Psoas muscle (tissue), 8 donors: ENCODE results near the gene NR2C2AP. TPM values are rescaled to one million over a fixed set of nuclear protein-coding genes. Genes with fewer than 3 reads are reported as not detected.

Experiments used
- ATAC-seq, 4 donors: fragments of 200-7000 bp; cut with Tn5 transposase; one replicate each; pipeline ENCODE4 v1.9.1; 2020; ENCODE audit warnings: moderate library complexity in 3 of 4, mild to moderate bottlenecking in 2 of 4
- DNase-seq, 2 donors: peaks; one replicate each; pipeline ENCODE4 v3.0.0-alpha.2; 2020
- H3K27ac ChIP-seq: fragments of 200-600 bp; one replicate; pipeline ENCODE4 v1.8.0; 2022
- H3K27me3 ChIP-seq, 3 donors: fragments of 200-600 bp in 1 of 3; one replicate each; pipeline versions ENCODE4 v1.6.1 to v1.8.0; 2013 to 2022; ENCODE audit warnings: low read length in 2 of 3, mild to moderate bottlenecking in 2 of 3, moderate library complexity in 1 of 3; ENCODE audit not compliant: insufficient read depth in 3 of 3
- H3K36me3 ChIP-seq, 2 donors: fragments of 200-600 bp in 1 of 2; one replicate each; pipeline versions ENCODE4 v1.6.1 to v1.8.0; 2013 to 2022; ENCODE audit warnings: low read depth in 1 of 2, mild to moderate bottlenecking in 1 of 2, moderate library complexity in 1 of 2; ENCODE audit not compliant: insufficient read depth in 1 of 2
- H3K4me1 ChIP-seq: fragments of 200-600 bp; one replicate; pipeline ENCODE4 v1.8.0; 2022
- H3K4me3 ChIP-seq: fragments of 200-600 bp; one replicate; pipeline ENCODE4 v1.8.0; 2022; ENCODE audit warnings: mild to moderate bottlenecking
- H3K9me3 ChIP-seq: fragments of 200-600 bp; one replicate; pipeline ENCODE4 v1.8.0; 2022
- WGBS, 3 donors: extraction: QIAGEN DNeasy Blood & Tissue Kit; methylation state at CpG; one replicate each; pipeline versions ENCODE4 v1.1.6 to v1.1.7; 2013; 5-methylcytosine and 5-hydroxymethylcytosine counted together
- intact Hi-C, 2 donors: fragments of 100-400 bp; cut with DNase I; formaldehyde crosslinking; loops; one replicate each; pipeline versions ENCODE4 v1.11.0 to v1.14.2; 2022
- polyA plus RNA-seq, 3 donors: library from polyadenylated mRNA; stranded (reverse); fragments of 200-250 nt; gene quantifications; one replicate each; pipeline ENCODE4 v1.2.3, GENCODE V29; 2013
- total RNA-seq, 4 donors: library from RNA; stranded (reverse); fragmentation: NEBNext Ultra II Directional in 2 of 4; extraction: Animal tissue kit (Norgen Biotek cat#: 25700) in 2 of 4; gene quantifications; one replicate each; pipeline versions ENCODE4 v1.2.1 to v1.2.4, GENCODE V29; 2021 to 2023
- TF ChIP-seq, protein P1 (sequence below): fragments of 200-600 bp; IDR thresholded peaks from one replicate; pipeline ENCODE4 v1.8.0; 2022; ENCODE audit warnings: antibody characterized with exemption
- donor health status: healthy with polysubstance abuse.
- donor health status: DM: no; HTN: no; CAD: no; lungs with moderate emphysema.
- donor health status: Bipolar disorder and iron deficiency.
- donor health status: healthy.
- donor health status: DM: yes; HTN: yes; CAD: no.
- donor health status: DM: no; HTN: no; CAD: no.
- donor health status: DM: no; HTN: no; CAD: no.
- donor health status: DM: yes; HTN: yes; CAD: no.

The NR2C2AP gene
- total and polyA plus RNA-seq, 7 donors = 7.5 to 44.4 (median 15.8) TPM

DNA sequence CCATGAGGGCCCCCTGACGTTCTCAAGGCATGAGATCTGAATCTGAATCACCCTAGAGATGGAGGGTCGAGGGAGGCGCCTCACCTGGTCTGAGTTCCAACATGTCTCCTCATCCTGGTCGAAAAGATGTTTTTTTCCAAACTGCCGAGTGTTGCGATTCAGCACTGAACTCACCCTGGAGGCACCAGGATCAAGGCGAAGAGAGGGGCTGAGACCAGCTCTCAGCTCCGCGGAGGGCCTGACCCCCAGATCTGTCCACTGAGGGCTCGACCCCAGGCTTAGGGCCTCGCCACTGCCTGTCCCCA lies 555 bp downstream of the NR2C2AP start:
- peaks cover 0 to 3% (median 0%) of the 10 kb centered on the region in 3 donors for H3K27me3 ChIP-seq
- H3K4me1 ChIP-seq = peaks cover 11% of the 10 kb centered on the region
- peak overlapping the region; percentile 83 for H3K27ac ChIP-seq
- DNase-seq (no peak), ATAC-seq (peak in 1 of 4 donors; percentile 29)
- 14 to 21% (median 19%) methylated on average over 11 of the region's 11 CpGs for WGBS, 3 donors
- TF ChIP-seq, protein P1, sequence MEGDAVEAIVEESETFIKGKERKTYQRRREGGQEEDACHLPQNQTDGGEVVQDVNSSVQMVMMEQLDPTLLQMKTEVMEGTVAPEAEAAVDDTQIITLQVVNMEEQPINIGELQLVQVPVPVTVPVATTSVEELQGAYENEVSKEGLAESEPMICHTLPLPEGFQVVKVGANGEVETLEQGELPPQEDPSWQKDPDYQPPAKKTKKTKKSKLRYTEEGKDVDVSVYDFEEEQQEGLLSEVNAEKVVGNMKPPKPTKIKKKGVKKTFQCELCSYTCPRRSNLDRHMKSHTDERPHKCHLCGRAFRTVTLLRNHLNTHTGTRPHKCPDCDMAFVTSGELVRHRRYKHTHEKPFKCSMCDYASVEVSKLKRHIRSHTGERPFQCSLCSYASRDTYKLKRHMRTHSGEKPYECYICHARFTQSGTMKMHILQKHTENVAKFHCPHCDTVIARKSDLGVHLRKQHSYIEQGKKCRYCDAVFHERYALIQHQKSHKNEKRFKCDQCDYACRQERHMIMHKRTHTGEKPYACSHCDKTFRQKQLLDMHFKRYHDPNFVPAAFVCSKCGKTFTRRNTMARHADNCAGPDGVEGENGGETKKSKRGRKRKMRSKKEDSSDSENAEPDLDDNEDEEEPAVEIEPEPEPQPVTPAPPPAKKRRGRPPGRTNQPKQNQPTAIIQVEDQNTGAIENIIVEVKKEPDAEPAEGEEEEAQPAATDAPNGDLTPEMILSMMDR = no peak
- no peaks in the 10 kb centered on the region for H3K9me3 ChIP-seq
- intact Hi-C loops = no loop called here
- H3K4me3 ChIP-seq = peak overlapping the region; percentile 80
- peaks cover 0 to 42% of the 10 kb centered on the region in 2 donors for H3K36me3 ChIP-seq

DNA sequence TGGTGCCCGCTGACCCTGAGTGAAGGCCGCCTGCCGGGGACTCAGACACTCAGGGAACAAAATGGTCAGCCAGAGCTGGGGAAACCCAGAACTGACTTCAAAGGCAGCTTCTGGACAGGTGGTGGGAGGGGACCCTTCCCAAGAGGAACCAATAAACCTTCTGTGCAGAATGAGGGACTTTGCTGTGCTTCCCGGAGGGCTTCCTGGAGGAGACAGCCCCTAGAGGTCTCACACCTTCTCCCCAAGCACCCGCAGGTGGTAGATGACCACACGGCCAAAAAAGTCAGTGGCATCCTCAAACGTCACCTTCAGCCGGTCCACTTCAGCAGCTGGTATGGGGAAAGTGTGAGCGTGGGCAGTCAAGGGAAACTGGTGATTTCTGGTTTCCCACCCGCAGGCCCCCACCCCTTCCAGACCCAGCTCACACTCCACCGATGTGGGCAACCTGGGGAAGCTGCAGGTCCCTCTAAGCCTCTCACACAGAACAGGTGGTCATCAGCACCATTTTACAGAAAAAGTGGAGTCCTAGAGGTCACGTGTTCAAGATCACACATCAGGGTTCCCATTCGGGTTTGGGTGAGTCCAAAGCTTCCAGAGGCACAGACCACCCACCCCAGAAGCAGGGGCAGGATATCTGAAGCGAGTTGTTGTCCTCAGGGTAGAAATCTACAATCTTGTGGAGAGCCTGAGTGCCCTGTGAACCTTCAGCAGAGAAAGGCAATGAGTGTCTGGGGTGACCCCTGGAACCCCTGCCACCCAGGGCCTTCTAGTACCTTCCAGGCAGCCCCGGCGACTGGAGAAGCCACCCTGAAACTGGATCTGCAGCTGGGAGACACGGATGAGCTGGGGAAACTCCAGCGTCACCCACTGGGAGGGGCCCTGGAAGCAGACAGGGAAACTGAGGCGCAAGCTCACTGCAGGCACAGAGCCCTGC lies 1.2 kb downstream of the NR2C2AP start:
- ATAC-seq (no peak), DNase-seq (no peak)
- peak overlapping the region; percentile 80 for H3K4me3 ChIP-seq
- intact Hi-C loops = no loop called here
- H3K27me3 ChIP-seq = peaks cover 0 to 2% (median 0%) of the 10 kb centered on the region in 3 donors
- peaks cover 0 to 49% of the 10 kb centered on the region in 2 donors for H3K36me3 ChIP-seq
- TF ChIP-seq, protein P1 = no peak
- no peaks in the 10 kb centered on the region for H3K9me3 ChIP-seq
- 65 to 75% (median 68%) methylated on average over 19 of the region's 19 CpGs for WGBS, 3 donors
- peak overlapping the region; percentile 83 for H3K27ac ChIP-seq
- peaks cover 11% of the 10 kb centered on the region for H3K4me1 ChIP-seq

DNA sequence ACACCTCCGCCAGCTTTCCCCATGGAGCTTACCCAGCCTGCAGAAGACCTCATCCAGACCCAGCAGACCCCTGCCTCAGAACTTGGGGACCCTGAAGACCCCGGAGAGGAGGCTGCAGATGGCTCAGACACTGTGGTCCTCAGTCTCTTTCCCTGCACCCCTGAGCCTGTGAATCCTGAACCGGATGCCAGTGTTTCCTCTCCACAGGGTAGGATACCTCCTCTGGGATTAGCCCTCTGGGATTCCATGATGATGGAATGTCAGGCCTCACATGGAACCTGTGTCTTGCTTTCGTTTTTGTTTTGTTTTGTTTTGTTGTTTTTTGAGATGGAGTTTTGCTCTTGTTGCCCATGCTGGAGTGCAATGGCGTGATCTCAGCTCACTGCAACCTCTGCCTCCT lies 9.3 kb downstream of the NR2C2AP start:
- no peaks in the 10 kb centered on the region for H3K27me3 ChIP-seq
- ATAC-seq (no peak), DNase-seq (no peak)
- intact Hi-C loops = loop anchor here (2.0 to 5.0 kb wide), 2 partner anchors 127 to 128 kb away; partner anchors contain the start of genes MAU2 (in 2 of the 2) and SUGP1 (in 2 of the 2)
- H3K9me3 ChIP-seq = no peaks in the 10 kb centered on the region
- H3K36me3 ChIP-seq = peaks cover 0 to 42% of the 10 kb centered on the region in 2 donors
- H3K4me1 ChIP-seq = peaks cover 36% of the 10 kb centered on the region
- no peak overlapping the region for H3K27ac ChIP-seq
- H3K4me3 ChIP-seq = peak overlapping the region; percentile 84
- TF ChIP-seq, protein P1 = no peak
- WGBS, 3 donors = 57 to 63% (median 57%) methylated on average over 5 of the region's 5 CpGs

DNA sequence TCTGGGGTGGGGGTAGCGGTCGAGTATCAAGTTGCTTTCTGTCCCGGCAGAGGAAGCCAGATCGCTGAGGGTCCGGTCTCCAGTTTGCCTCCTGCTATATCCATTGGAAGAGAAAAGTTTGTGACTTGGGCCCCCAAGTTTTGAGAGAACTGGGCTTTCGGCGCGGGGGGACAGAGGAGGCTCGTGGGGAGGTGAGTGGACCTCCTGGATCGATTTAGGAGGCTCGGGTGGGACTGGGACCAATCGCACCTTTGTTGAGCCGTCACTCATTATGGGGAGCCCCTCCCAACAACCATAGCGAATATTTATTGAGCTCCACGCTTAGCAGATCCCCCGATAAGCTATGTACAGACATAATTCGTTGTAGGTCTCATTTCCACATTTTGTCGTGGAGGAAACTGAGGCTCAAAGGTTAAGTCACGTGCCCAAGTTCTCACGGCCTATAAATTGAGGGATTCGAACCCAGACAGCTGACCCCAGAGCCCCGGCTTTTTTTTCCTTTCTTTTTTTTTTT lies 10.2 kb downstream of the NR2C2AP start:
- Histone ChIP-seq H3K27me3 (no peaks in the 10 kb centered on the region), H3K9me3 (no peaks in the 10 kb centered on the region), H3K27ac (peak overlapping the region; percentile 98), H3K4me1 (peaks cover 36% of the 10 kb centered on the region), H3K36me3 (peaks cover 0 to 32% of the 10 kb centered on the region in 2 donors), H3K4me3 (peak overlapping the region; percentile 84)
- DNase-seq (no peak), ATAC-seq (peak in 1 of 4 donors; percentile 1)
- intact Hi-C loops = loop anchor here (2.0 to 5.0 kb wide), 2 partner anchors 128 to 129 kb away; partner anchors contain the start of genes MAU2 (in 2 of the 2) and SUGP1 (in 2 of the 2)
- WGBS, 3 donors = 0 to 1% (median 1%) methylated on average over 22 of the region's 22 CpGs
- TF ChIP-seq, protein P1 = no peak
